GM12878 (cell line): Measurements from ENCODE around the gene MT1E. TPM values are rescaled to one million over a fixed set of nuclear protein-coding genes. Genes with fewer than 3 reads are reported as not detected.

Experiments
- ATAC-seq: fragments of 200-7000 bp; cut with Tn5 transposase; 3 replicates; pipeline ENCODE4 v1.9.1; 2020; ENCODE audit warnings: mild to moderate bottlenecking, moderate library complexity
- BruUV-seq: library from RNA; stranded (reverse); fragments of 400-500 nt; replicated peaks from 2 replicates; lab custom pipeline; 2021; lab: Mats Ljungman, UMichigan
- CTCF ChIA-PET: fragments of 300-600 bp; sonication (Branson Sonifier 250); formaldehyde crosslinking; extraction: SDS; loops from one replicate; lab custom pipeline; 2021; ENCODE audit warnings: inconsistent platforms; lab: Yijun Ruan, JAX
- POLR2A ChIA-PET: fragments of 350-600 bp; formaldehyde crosslinking; extraction: SDS; loops from one replicate; lab custom pipeline; 2021; ENCODE audit warnings: inconsistent platforms; lab: Charles Lee
- RAD21 ChIA-PET: fragments of 300-600 bp; sonication (Branson Sonifier 250); formaldehyde crosslinking; loops from one replicate; lab custom pipeline; 2023; ENCODE audit warnings: antibody characterized with exemption; ENCODE audit not compliant: unreplicated experiment; lab: Charles Lee
- SMC1A ChIA-PET: fragments of 300-600 bp; sonication (Branson Sonifier 250); formaldehyde crosslinking; loops from one replicate; lab custom pipeline; 2023; ENCODE audit not compliant: unreplicated experiment, uncharacterized antibody; lab: Charles Lee
- DNase-seq: peaks from one replicate; pipeline ENCODE4 v3.0.0-alpha.2; 2011; ENCODE audit warnings: low read depth, low spot score
- FAIRE-seq: peaks from 3 replicates; lab custom pipeline; 2011; peaks lifted over from hg19 to GRCh38; lab: Jason Lieb, UNC
- H2AFZ ChIP-seq: 2 replicates; pipeline ENCODE4 v1.6.0; 2011; ENCODE audit warnings: low read depth, low read length, control low read depth; ENCODE audit not compliant: control insufficient read depth
- H3K27ac ChIP-seq: 2 replicates; pipeline ENCODE4 v1.5.1; 2011; ENCODE audit warnings: control low read depth; ENCODE audit not compliant: control insufficient read depth, insufficient read depth
- H3K27me3 ChIP-seq, 2 experiments: replicated peaks in 1 of 2; 2 replicates each; pipeline versions ENCODE4 v1.6.0 to v1.6.1; 2011; ENCODE audit warnings: low read length in 1 of 2; ENCODE audit not compliant: control insufficient read depth in 2 of 2, insufficient read depth in 2 of 2
- H3K36me3 ChIP-seq, 2 experiments: 2 replicates each; pipeline ENCODE4 v1.5.1; 2011; ENCODE audit warnings: low read length in 1 of 2; ENCODE audit not compliant: control insufficient read depth in 2 of 2, insufficient read depth in 2 of 2
- H3K4me1 ChIP-seq: 2 replicates; pipeline ENCODE4 v1.6.1; 2011; ENCODE audit warnings: mild to moderate bottlenecking, low read length, moderate library complexity, mixed read lengths; ENCODE audit not compliant: control insufficient read depth, insufficient read depth
- H3K4me2 ChIP-seq: 2 replicates; pipeline ENCODE4 v1.6.0; 2011; ENCODE audit warnings: control low read depth; ENCODE audit not compliant: control insufficient read depth, insufficient read depth
- H3K4me3 ChIP-seq: fragments of 200-600 bp; sonication (generic); 2 replicates; pipeline ENCODE4 v1.5.1; 2016
- H3K79me2 ChIP-seq: 2 replicates; pipeline ENCODE4 v1.6.0; 2011; ENCODE audit warnings: low read length; ENCODE audit not compliant: control insufficient read depth, insufficient read depth
- H3K9ac ChIP-seq: 2 replicates; pipeline ENCODE4 v1.8.0; 2011; ENCODE audit warnings: low read length, control low read depth, mixed read lengths; ENCODE audit not compliant: control insufficient read depth, insufficient read depth
- H3K9me3 ChIP-seq: replicated peaks from 3 replicates; pipeline ENCODE4 v1.5.1; 2011; ENCODE audit warnings: mild to moderate bottlenecking, low read length; ENCODE audit not compliant: control insufficient read depth, insufficient read depth
- H4K20me1 ChIP-seq: 2 replicates; pipeline ENCODE4 v1.6.0; 2011; ENCODE audit not compliant: control insufficient read depth, insufficient read depth
- BCL11A ChIP-seq: IDR thresholded peaks from 2 replicates; pipeline ENCODE4 v1.6.1; 2011; ENCODE audit warnings: low read depth, low read length
- DPF2 ChIP-seq: fragments of 450-650 bp; IDR thresholded peaks from 2 replicates; pipeline ENCODE4 v1.6.1; 2017; ENCODE audit warnings: mild to moderate bottlenecking
- FOXK2 ChIP-seq: fragments of 450-650 bp; IDR thresholded peaks from 2 replicates; pipeline ENCODE4 v1.6.1; 2017; ENCODE audit warnings: mild to moderate bottlenecking, moderate library complexity
- GABPA ChIP-seq: IDR thresholded peaks from 2 replicates; pipeline ENCODE4 v1.6.1; 2014; ENCODE audit warnings: antibody characterized with exemption, low read depth, mild to moderate bottlenecking, inconsistent platforms
- HDAC2 ChIP-seq: fragments of 200-600 bp; sonication (generic); IDR thresholded peaks from 2 replicates; pipeline ENCODE4 v1.6.1; 2017
- IRF5 ChIP-seq: fragments of 450-650 bp; IDR thresholded peaks from 2 replicates; pipeline ENCODE4 v1.6.1; 2017; ENCODE audit warnings: borderline replicate concordance
- JUND ChIP-seq: IDR thresholded peaks from 2 replicates; pipeline ENCODE4 v1.6.1; 2012; ENCODE audit warnings: low read depth, mild to moderate bottlenecking, low read length, improper control_type of control experiment, moderate library complexity
- PBX3 ChIP-seq: IDR thresholded peaks from 2 replicates; pipeline ENCODE4 v1.6.1; 2011; ENCODE audit warnings: mild to moderate bottlenecking, low read depth, low read length, moderate library complexity; ENCODE audit not compliant: insufficient replicate concordance
- POLR2A ChIP-seq: IDR thresholded peaks from 2 replicates; pipeline ENCODE4 v1.6.1; 2011; ENCODE audit warnings: low read depth, mild to moderate bottlenecking, low read length
- PRDM15 ChIP-seq: fragments of 450-650 bp; formaldehyde crosslinking; IDR thresholded peaks from 2 replicates; pipeline ENCODE4 v1.4.0; 2020; ENCODE audit warnings: mild to moderate bottlenecking, moderate library complexity
- RAD21 ChIP-seq: IDR thresholded peaks from 2 replicates; pipeline ENCODE4 v1.6.1; 2011; ENCODE audit warnings: mild to moderate bottlenecking, low read depth, low read length, moderate library complexity; ENCODE audit not compliant: insufficient read depth
- SMC3 ChIP-seq: IDR thresholded peaks from 2 replicates; pipeline ENCODE4 v1.6.1; 2011; ENCODE audit warnings: low read length, improper control_type of control experiment, borderline replicate concordance
- SREBF1 ChIP-seq: IDR thresholded peaks from 2 replicates; pipeline ENCODE4 v1.6.1; 2012; ENCODE audit warnings: mild to moderate bottlenecking, low read length
- TBL1XR1 ChIP-seq: IDR thresholded peaks from 2 replicates; pipeline ENCODE4 v1.6.1; 2012; ENCODE audit warnings: low read depth, low read length, improper control_type of control experiment
- USF2 ChIP-seq: IDR thresholded peaks from 2 replicates; pipeline ENCODE4 v1.6.1; 2011; ENCODE audit warnings: low read depth, low read length, improper control_type of control experiment, borderline replicate concordance
- ZNF217 ChIP-seq: fragments of 450-650 bp; IDR thresholded peaks from 2 replicates; pipeline ENCODE4 v1.6.1; 2017; ENCODE audit warnings: antibody characterized with exemption, mild to moderate bottlenecking
- WGBS: methylation state at CpG from one replicate; pipeline ENCODE4 v1.1.6; 2016; ENCODE audit warnings: low lambda C conversion rate; ENCODE audit not compliant: insufficient replicate concordance, insufficient coverage; ENCODE audit errors: missing lambda C conversion rate; 5-methylcytosine and 5-hydroxymethylcytosine counted together
- in situ Hi-C: fragments of 300-500 bp; cut with MboI; formaldehyde crosslinking; loops from 9 replicates; pipeline ENCODE4 v1.14.3; 2018; ENCODE audit warnings: mixed read lengths
- intact Hi-C: fragments of 100-400 bp; cut with micrococcal nuclease; formaldehyde crosslinking; loops from one replicate; pipeline ENCODE4 v1.14.2; 2022; ENCODE audit not compliant: unreplicated experiment
- polyA plus RNA-seq, 11 experiments: library from polyadenylated mRNA; depleted of rRNA in 4 of 11; unstranded in 6 of 11; stranded (reverse) in 5 of 11; fragments of >200 nt; fragmentation: Nextera tagmentation in 4 of 11; fragmentation: Illumina TruSeq in 1 of 11; extraction: Ambion mirVana in 4 of 11; extraction: Trizol in 1 of 11; gene quantifications; 1 replicate in 1 of 11; 2 replicates in 10 of 11; pipeline versions ENCODE4 v1.2.1 to v1.2.3, GENCODE V29; 2011 to 2016; ENCODE audit warnings: inconsistent platforms in 2 of 11, missing spikeins in 2 of 11, low read depth in 1 of 11
- total RNA-seq, 4 experiments: library from RNA; depleted of rRNA in 3 of 4; stranded (reverse); fragments of >200 nt in 3 of 4; fragmentation: Illumina TruSeq in 1 of 4; extraction: Trizol in 1 of 4; gene quantifications; 2 replicates each; pipeline versions ENCODE4 v1.2.1 to v1.2.3, GENCODE V29; 2013 to 2021
- TF ChIP-seq, protein P1 (sequence below), 3 experiments: IDR thresholded peaks in 2 of 3; conservative IDR thresholded peaks in 1 of 3; 2 replicates each; pipeline ENCODE4 v1.5.1; 2011; ENCODE audit warnings: low read depth in 3 of 3, low read length in 3 of 3, mild to moderate bottlenecking in 3 of 3, control low read depth in 2 of 3, moderate library complexity in 2 of 3, inconsistent platforms in 1 of 3, mixed read lengths in 1 of 3; ENCODE audit not compliant: control insufficient read depth in 2 of 3, insufficient read depth in 1 of 3; ENCODE audit errors: extremely low read depth in 1 of 3

MT1E gene
- total and polyA plus RNA-seq, 10 of the 15 experiments (the other 5 are each of a cell fraction or from before 2014, with no cell fraction given), result 5.8 to 22.3 (median 16.5) TPM

- in situ Hi-C loops (no loop called here), intact Hi-C loops (no loop called here)
- SMC1A ChIA-PET, result no interaction called here
- Histone ChIP-seq H3K4me2 (no peak overlapping the region), H3K4me3 (no peak overlapping the region), H2AFZ (no peak overlapping the region), H3K27ac (no peak overlapping the region), H3K4me1 (peaks cover 15% of the 10 kb centered on the region), H3K36me3 (no peaks in the 10 kb centered on the region), H4K20me1 (no peaks in the 10 kb centered on the region), H3K9me3 (no peaks in the 10 kb centered on the region), H3K79me2 (no peaks in the 10 kb centered on the region), H3K27me3 (peaks cover 0 to 5% of the 10 kb centered on the region in 2 experiments; a peak in 2 of 4 replicates), H3K9ac (no peak overlapping the region)
- BruUV-seq, result no TSS peak
- CTCF ChIA-PET, result interaction anchor here (1.3 to 1.5 kb wide), 2 partner anchors 15 to 86 kb away, joined by 3 to 4 read pairs; no protein-coding TSS in a partner anchor
- ATAC-seq (no peak), DNase-seq (no peak), FAIRE-seq (no peak)
- POLR2A ChIA-PET, result no interaction called here
- RAD21 ChIA-PET, result no interaction called here
- 15% methylated on average over 3 of the region's 3 CpGs for WGBS
- TF ChIP-seq FOXK2 (no peak), USF2 (no peak), GABPA (no peak), RAD21 (no peak), IRF5 (no peak), ZNF217 (no peak), BCL11A (no peak), PRDM15 (no peak), DPF2 (no peak), HDAC2 (no peak), SMC3 (no peak), POLR2A (no peak), JUND (no peak), TBL1XR1 (no peak), PBX3 (no peak), SREBF1 (no peak)
- TF ChIP-seq, protein P1, sequence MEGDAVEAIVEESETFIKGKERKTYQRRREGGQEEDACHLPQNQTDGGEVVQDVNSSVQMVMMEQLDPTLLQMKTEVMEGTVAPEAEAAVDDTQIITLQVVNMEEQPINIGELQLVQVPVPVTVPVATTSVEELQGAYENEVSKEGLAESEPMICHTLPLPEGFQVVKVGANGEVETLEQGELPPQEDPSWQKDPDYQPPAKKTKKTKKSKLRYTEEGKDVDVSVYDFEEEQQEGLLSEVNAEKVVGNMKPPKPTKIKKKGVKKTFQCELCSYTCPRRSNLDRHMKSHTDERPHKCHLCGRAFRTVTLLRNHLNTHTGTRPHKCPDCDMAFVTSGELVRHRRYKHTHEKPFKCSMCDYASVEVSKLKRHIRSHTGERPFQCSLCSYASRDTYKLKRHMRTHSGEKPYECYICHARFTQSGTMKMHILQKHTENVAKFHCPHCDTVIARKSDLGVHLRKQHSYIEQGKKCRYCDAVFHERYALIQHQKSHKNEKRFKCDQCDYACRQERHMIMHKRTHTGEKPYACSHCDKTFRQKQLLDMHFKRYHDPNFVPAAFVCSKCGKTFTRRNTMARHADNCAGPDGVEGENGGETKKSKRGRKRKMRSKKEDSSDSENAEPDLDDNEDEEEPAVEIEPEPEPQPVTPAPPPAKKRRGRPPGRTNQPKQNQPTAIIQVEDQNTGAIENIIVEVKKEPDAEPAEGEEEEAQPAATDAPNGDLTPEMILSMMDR (IDR thresholded peaks at IDR 0.05 in 2 of 3, conservative IDR thresholded peaks at IDR 0.05 in 1 of 3; ENCODE audit: control insufficient read depth in 2 of 3, extremely low read depth in 1 of 3, insufficient read depth in 1 of 3, low read depth in 3 of 3, low read length in 3 of 3), result no peak
Measured at GRCh38 chr16:56615353-56615752, 10.2 kb upstream of the MT1E start.
